A673 (cell line): ENCODE measurements around the gene GPR15.

Source experiments
- CTCF ChIP-seq: fragments of 300-800, 200-600 bp; sonication (generic); conservative IDR thresholded peaks from 2 replicates; pipeline ENCODE4 v1.5.1; 2017; ENCODE audit warnings: low read depth, mild to moderate bottlenecking, antibody characterized with exemption, low read length, moderate library complexity, mixed read lengths
- EZH2 ChIP-seq: fragments of 200-600 bp; sonication (generic); IDR thresholded peaks from 2 replicates; pipeline ENCODE4 v1.6.1; 2017; ENCODE audit warnings: borderline replicate concordance, low read depth, mild to moderate bottlenecking, mixed read lengths, antibody characterized with exemption, low read length; ENCODE audit not compliant: poor library complexity, severe bottlenecking

GRCh38 chr3:98531622-98532274, at the start of gene GPR15:
- TF ChIP-seq CTCF (no peak), EZH2 (no peak)
